ENCODE data around the gene SAPCD2.
"Not testable (repeated sequence)": the region's sequence is repeated elsewhere in the genome, so short reads cannot be mapped to it uniquely, and the experiment has no call there.

Gene SAPCD2

GRCh38 chr9:137070201-137070905, at the start of gene SAPCD2:
SAPCD2 (minus strand) TSS chr9:137070557; CDS start chr9:137070460, 97 bp downstream.
- Histone ChIP-seq H3K9ac (ENCODE audit: insufficient read length, low read depth) (peak within 1 kb of the TSS; percentile 90), H3K27me3 (ENCODE audit: insufficient read depth, insufficient read length) (peaks cover 15% of the 10 kb centered on the region), H3K4me3 (ENCODE audit: insufficient read length, low read depth) (peak within 1 kb of the TSS; percentile 71), H3K9me3 (ENCODE audit: insufficient read depth, low read length) (no peaks in the 10 kb centered on the region), H3K4me1 (ENCODE audit: insufficient read depth, insufficient read length) (peaks cover 30% of the 10 kb centered on the region), H3K36me3 (ENCODE audit: insufficient read depth, insufficient read length, low read length) (peaks cover 13% of the 10 kb centered on the region)
- TF ChIP-seq ZNF274 (IDR thresholded peaks at IDR 0.05; ENCODE audit: low read depth, low read length), result no peak
- no peak for TF ChIP-seq SUZ12 (IDR thresholded peaks at IDR 0.05; ENCODE audit: extremely low read depth, insufficient read depth, insufficient read length)
- TF ChIP-seq YY1 (IDR thresholded peaks at IDR 0.05; ENCODE audit: insufficient read depth, insufficient read length), result no peak
- DNase-seq (ENCODE audit: low read depth, low spot score), result peak; percentile 80

- H3K4me1 ChIP-seq (ENCODE audit: insufficient read depth, insufficient read length); H3K9ac ChIP-seq (ENCODE audit: insufficient read length, low read depth); H3K4me3 ChIP-seq (ENCODE audit: insufficient read length, low read depth); H3K9me3 ChIP-seq (ENCODE audit: insufficient read depth, low read length); H3K36me3 ChIP-seq (ENCODE audit: insufficient read depth, insufficient read length, low read length); DNase-seq (ENCODE audit: low read depth, low spot score): not testable (repeated sequence)
- H3K27me3 ChIP-seq (ENCODE audit: insufficient read depth, insufficient read length), result peaks cover 22% of the 10 kb centered on the region
These were observed 47.8 kb upstream of the SAPCD2 start for GRCh38 chr9:137118092-137118603.

- Histone ChIP-seq H3K36me3 (ENCODE audit: insufficient read depth, insufficient read length, low read length) (peaks cover 11% of the 10 kb centered on the region), H3K27me3 (ENCODE audit: insufficient read depth, insufficient read length) (peaks cover 26% of the 10 kb centered on the region), H3K4me3 (ENCODE audit: insufficient read length, low read depth) (no peak overlapping the region), H3K9ac (ENCODE audit: insufficient read length, low read depth) (peak overlapping the region; percentile 42), H3K4me1 (ENCODE audit: insufficient read depth, insufficient read length) (peaks cover 7% of the 10 kb centered on the region), H3K9me3 (ENCODE audit: insufficient read depth, low read length) (no peaks in the 10 kb centered on the region)
- TF ChIP-seq ZNF274 (IDR thresholded peaks at IDR 0.05; ENCODE audit: low read depth, low read length) (no peak), YY1 (IDR thresholded peaks at IDR 0.05; ENCODE audit: insufficient read depth, insufficient read length) (no peak), SUZ12 (IDR thresholded peaks at IDR 0.05; ENCODE audit: extremely low read depth, insufficient read depth, insufficient read length) (no peak)
- no peak for DNase-seq (ENCODE audit: low read depth, low spot score)
These were observed 46.9 kb upstream of the SAPCD2 start for GRCh38 chr9:137117269-137117731.

GRCh38 chr9:137116728-137117127, 46.4 kb upstream of the SAPCD2 start:
- TF ChIP-seq SUZ12 (IDR thresholded peaks at IDR 0.05; ENCODE audit: extremely low read depth, insufficient read depth, insufficient read length) (no peak), YY1 (IDR thresholded peaks at IDR 0.05; ENCODE audit: insufficient read depth, insufficient read length) (no peak), ZNF274 (IDR thresholded peaks at IDR 0.05; ENCODE audit: low read depth, low read length) (no peak)
- Histone ChIP-seq H3K4me3 (ENCODE audit: insufficient read length, low read depth) (no peak overlapping the region), H3K4me1 (ENCODE audit: insufficient read depth, insufficient read length) (peaks cover 7% of the 10 kb centered on the region), H3K9me3 (ENCODE audit: insufficient read depth, low read length) (no peaks in the 10 kb centered on the region), H3K36me3 (ENCODE audit: insufficient read depth, insufficient read length, low read length) (peaks cover 16% of the 10 kb centered on the region), H3K27me3 (ENCODE audit: insufficient read depth, insufficient read length) (peaks cover 26% of the 10 kb centered on the region), H3K9ac (ENCODE audit: insufficient read length, low read depth) (no peak overlapping the region)
- DNase-seq (ENCODE audit: low read depth, low spot score), result no peak

- H3K4me3 ChIP-seq (ENCODE audit: insufficient read length, low read depth), result no peak overlapping the region
- DNase-seq (ENCODE audit: low read depth, low spot score), result no peak
- H3K9ac ChIP-seq (ENCODE audit: insufficient read length, low read depth), result no peak overlapping the region
- peaks cover 21% of the 10 kb centered on the region for H3K36me3 ChIP-seq (ENCODE audit: insufficient read depth, insufficient read length, low read length)
- H3K4me1 ChIP-seq (ENCODE audit: insufficient read depth, insufficient read length), result peaks cover 7% of the 10 kb centered on the region
- H3K9me3 ChIP-seq (ENCODE audit: insufficient read depth, low read length), result no peaks in the 10 kb centered on the region
- TF ChIP-seq ZNF274 (IDR thresholded peaks at IDR 0.05; ENCODE audit: low read depth, low read length) (no peak), YY1 (IDR thresholded peaks at IDR 0.05; ENCODE audit: insufficient read depth, insufficient read length) (no peak), SUZ12 (IDR thresholded peaks at IDR 0.05; ENCODE audit: extremely low read depth, insufficient read depth, insufficient read length) (no peak)
- H3K27me3 ChIP-seq (ENCODE audit: insufficient read depth, insufficient read length), result peaks cover 26% of the 10 kb centered on the region
These were observed 45.7 kb upstream of the SAPCD2 start for GRCh38 chr9:137116027-137116507.

- H3K4me3 ChIP-seq (ENCODE audit: insufficient read length, low read depth), result no peak overlapping the region
- no peak for DNase-seq (ENCODE audit: low read depth, low spot score)
- peak overlapping the region; percentile 64 for H3K9ac ChIP-seq (ENCODE audit: insufficient read length, low read depth)
- H3K27me3 ChIP-seq (ENCODE audit: insufficient read depth, insufficient read length), result peaks cover 26% of the 10 kb centered on the region
- H3K9me3 ChIP-seq (ENCODE audit: insufficient read depth, low read length), result no peaks in the 10 kb centered on the region
- TF ChIP-seq SUZ12 (IDR thresholded peaks at IDR 0.05; ENCODE audit: extremely low read depth, insufficient read depth, insufficient read length), result no peak
- TF ChIP-seq ZNF274 (IDR thresholded peaks at IDR 0.05; ENCODE audit: low read depth, low read length), result no peak
- H3K36me3 ChIP-seq (ENCODE audit: insufficient read depth, insufficient read length, low read length), result peaks cover 25% of the 10 kb centered on the region
- H3K4me1 ChIP-seq (ENCODE audit: insufficient read depth, insufficient read length), result peaks cover 7% of the 10 kb centered on the region
These were observed 45.2 kb upstream of the SAPCD2 start for GRCh38 chr9:137115394-137116026.

All from NT2/D1 (cell line).